Measurements from ENCODE around the gene PTPRA.
"Not testable (repeated sequence)": the region's sequence is repeated elsewhere in the genome, so short reads cannot be mapped to it uniquely, and the experiment has no call there.

Gene PTPRA, protein sequence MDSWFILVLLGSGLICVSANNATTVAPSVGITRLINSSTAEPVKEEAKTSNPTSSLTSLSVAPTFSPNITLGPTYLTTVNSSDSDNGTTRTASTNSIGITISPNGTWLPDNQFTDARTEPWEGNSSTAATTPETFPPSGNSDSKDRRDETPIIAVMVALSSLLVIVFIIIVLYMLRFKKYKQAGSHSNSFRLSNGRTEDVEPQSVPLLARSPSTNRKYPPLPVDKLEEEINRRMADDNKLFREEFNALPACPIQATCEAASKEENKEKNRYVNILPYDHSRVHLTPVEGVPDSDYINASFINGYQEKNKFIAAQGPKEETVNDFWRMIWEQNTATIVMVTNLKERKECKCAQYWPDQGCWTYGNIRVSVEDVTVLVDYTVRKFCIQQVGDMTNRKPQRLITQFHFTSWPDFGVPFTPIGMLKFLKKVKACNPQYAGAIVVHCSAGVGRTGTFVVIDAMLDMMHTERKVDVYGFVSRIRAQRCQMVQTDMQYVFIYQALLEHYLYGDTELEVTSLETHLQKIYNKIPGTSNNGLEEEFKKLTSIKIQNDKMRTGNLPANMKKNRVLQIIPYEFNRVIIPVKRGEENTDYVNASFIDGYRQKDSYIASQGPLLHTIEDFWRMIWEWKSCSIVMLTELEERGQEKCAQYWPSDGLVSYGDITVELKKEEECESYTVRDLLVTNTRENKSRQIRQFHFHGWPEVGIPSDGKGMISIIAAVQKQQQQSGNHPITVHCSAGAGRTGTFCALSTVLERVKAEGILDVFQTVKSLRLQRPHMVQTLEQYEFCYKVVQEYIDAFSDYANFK

DNA sequence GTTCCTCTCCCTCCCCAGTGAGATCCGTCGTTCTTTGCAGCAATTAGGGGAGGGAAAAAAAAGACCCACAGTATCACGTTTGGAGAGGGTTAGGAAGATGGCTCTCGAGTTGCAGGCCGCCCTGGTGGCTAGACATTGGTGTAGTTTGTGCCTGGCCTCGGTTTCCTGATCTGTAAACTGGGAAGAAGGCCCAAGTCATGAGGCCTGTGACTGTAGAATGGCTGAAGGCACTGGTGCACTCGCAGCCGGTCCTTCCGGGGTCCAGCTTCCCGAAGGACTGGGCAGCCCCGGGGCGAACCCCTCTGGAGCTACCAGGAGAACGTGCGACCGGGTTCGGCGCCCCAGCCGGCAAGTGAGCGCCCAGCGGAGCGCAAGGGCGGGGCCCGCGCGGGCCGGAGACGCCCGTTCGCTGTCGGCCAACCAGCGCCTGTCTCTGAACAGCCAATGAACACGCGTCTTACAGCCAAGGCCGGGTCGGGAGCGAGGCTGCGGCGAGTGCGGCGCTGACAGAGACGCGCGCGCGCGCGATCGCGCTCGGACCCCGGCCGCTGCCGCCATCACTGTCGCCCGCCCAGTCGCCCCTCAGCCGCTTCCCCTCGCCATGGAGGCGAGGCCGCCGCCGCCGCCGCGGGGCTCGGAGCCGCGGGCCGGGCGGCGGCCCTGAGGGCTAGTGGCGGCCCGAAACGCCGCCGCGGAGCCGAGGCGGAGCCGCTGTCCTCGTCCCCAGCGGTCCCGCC, at the start of gene PTPRA:
TSS of gene PTPRA (plus strand) at position 472 of the 737 bp plus-strand sequence. CDS start 90,797 bp downstream, outside the sequence.
- DNase-seq = peak; percentile 96

DNA sequence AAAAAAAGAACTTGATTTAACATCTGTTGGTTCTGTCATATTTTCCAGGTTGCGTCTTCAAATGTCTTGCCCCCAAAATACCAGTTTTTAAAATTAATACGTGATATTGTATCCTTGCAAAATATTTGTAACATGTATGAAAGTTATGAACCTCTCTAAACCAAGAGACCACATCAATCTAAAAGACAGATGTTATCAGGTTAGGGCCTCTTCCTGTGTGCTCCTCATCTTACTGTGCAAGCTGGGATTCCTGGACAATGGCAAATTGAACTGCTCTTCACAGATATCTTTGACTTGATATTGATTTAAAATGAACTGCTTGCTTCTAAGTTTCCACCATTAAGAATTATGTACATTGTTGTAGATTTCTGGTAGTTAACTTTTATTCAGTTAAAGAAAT, 47.5 kb upstream of the PTPRA start:
- no peak for DNase-seq

DNA sequence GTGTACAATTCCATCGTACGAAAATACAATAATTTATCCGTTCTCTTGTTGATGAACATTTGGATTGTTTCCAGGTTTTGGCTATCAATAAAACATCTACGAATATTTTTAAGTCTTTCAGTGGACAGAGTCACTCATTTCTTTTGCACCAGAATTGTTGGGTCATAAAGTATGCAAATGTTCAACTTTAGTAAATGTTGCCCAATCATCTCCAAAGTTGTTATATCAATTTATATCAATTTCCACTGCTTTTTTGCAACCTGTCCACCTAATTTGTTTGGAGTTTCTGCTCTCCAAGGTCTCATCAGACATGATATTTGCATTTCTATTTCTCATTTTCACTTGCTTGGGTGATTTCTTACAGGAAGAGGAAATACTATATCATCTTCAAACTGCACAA, 46.6 kb upstream of the PTPRA start:
- DNase-seq = no peak

DNA sequence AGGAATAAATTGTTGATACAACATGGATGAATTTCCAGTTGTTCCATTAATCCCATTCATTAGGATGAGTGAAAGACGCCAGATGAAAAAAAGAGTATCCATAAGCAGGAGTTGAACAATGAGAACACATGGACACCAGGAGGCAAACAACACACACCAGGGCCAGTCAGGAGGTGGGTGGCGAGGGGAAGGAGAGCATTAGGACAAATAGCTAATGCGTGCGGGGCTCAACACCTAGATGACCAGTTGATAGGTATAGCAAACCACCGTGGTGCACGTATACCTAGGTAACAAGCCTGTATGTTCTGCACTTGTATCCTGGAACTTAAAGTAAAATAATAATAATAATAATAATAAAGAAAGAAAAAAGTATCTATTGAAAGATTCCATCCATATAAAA, 43.9 kb upstream of the PTPRA start:
- no peak for DNase-seq

DNA sequence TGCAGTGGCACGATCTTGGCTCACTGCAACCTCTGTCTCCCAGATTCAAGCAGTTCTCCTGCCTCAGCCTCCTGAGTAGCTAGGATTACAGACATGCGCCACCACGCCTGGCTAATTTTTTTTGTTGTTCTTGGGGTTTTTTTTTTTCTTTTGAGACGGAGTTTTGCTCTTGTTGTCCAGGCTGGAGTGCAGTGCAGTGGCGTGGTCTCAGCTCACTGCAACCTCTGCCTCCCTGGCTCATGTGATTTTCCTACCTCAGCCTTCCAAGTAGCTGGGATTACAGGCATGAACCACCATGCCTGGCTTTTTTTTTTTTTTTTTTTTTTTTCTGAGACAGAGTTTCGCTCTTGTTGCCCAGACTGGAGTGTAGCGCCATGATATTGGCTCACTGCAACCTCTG, 42.1 kb upstream of the PTPRA start:
- not testable (repeated sequence) for DNase-seq

DNA sequence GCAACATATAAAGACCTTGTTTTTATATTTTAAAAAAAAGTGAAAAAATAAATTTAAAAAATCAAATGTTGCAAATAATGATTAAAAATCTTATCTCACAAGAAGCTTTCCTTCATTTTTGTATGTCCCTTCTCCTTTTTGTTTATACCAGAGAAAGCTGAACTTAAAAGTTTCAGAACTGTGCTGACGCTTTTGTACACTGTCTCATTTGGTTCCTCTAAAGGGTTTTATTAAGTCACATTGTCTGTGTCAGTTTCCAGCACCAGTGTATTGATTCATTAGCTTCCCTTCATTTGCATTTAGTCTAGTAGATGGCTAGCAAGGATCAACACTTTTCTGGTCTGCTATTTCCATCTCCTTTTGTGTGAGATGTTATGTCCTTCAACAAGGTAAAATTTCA, 39.5 kb upstream of the PTPRA start:
- DNase-seq = no peak

DNA sequence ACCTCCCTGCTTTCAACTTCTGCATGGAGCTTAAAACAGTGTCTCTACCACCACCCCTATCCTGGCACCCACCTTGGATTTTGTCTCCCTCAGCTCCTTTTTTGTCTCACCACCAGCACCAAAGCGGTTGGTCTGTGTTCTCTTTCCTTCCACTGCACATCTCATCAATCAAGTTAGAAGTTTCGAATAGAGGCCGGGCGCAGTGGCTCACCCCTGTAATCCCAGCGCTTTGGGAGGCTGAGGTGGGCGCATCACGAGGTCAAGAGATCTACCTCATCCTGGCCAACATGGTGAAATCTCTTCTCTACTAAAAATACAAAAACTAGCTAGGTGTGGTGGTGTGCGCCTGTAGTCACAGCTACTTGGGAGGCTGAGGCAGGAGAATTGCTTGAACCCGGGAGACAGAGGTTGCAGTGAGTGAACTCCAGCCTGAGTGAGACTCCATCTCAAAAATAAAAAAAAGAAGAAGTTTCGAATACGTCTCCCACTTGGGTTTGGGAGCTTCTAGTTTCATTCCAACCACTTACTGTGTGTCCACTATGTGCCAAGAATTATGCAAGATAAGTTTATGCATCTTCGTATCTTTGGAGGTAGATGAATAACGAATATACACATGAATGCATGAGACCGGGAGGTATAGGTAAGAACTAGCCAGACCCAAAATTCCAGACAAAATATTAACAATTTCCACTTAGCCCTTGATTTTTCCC, 38.7 kb upstream of the PTPRA start:
- no peak for DNase-seq

DNA sequence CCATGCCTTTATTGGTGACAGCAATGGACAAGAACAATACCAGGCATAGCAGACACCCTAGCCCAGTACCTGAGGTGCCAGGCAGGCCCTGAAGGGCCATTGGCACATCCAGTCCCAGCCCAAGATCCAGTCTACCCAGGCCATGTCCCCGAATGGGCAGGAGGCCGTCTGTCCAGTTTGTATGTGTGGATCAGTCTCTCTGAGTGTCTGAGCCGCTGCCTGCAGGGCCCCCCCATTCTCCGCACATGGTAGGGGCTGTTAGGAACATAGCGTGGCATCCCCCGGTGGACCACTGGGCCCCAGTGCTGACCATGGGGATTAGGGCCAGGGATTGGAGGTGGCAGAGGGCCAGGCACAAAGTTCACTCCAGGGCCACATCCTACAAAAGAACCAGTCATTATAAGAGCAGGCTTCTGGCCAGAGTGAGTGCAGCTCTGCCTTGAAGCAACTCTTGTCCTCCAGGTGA, 37.9 kb upstream of the PTPRA start:
- DNase-seq = no peak

DNA sequence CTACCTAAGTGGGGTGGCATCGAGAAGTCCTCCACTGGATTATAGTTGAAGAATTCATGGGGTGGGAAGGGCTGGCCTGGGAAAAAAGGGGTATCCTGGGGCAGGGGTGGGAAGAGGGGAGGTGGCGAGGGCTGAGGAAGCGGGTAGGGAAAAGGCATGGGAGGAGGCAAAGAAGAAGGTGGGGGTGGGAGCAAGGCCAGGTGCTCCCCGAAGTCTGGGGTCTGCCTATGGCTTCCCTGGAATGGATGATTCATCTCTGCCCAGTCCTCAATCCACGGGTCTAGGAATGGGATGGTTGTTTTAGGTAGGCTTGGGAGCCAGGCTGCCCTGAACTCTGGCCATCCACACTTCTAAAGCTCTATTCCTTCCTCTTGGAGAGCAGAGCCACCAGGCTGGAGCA, 37.2 kb upstream of the PTPRA start:
- DNase-seq = no peak

DNA sequence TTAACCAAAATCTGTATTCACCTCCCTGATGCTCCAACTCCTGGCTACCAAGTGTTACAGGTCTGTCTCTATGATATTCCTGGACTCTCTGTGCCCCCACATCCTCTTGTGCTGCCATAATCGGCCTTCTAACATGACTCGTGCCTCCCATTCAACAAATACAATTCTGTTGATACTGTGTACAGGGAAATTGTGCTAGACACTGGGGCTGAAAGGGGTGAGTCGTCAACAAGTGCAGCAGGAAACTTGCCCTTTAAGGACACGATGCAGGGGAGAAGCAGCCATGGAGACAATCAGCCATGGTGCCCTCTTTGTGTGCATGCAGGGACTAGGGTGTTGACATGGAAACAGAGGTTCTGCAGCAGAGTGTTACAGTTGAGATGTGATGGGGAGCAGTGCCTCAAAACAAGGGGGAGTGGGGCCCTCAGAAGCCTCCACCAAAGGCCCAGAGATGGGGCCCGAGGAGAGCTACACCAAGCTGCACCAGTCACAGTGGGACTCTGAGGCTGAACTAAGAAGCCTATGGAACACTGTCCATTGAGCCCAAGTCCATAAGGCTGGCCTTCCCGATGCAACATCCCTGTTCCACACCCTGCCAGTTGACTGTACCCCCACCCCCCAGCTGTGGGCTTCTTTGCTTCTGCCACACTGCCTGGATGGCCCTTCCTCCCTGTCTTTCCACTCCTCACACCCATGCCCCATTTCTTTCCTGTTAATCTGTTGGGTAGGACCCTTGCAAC, 35.9 kb upstream of the PTPRA start:
- no peak for DNase-seq

DNA sequence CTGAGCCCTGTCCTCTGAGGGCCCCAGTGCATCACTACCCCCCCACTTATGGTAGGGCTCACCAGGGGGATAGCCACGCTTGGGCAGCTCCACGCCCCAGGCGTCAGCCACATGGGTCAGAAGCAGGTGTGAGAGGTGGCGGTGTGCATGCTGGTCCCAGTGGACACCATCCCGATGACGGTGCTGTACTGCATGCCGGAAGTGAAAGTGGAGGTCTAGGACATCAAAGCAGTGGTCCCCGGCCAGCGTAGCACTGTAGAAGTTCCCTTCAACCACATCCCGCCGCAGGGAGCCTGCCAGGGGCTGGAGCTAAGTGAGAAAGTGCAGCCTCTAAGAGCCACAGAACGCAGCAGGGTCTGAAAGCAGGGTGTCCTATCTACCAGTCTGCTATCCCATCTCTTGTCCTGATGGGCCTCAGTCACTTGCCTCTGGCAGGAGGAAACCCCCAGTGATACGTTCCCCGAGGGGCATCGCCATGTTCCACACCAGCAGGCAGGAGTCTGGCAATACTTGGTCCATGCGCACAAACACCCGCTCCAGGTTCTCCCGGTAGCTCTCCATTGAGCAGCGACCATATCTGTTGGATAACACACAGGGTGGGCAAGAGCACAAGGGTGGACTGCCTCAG, 35.0 kb upstream of the PTPRA start:
- no peak for DNase-seq

DNA sequence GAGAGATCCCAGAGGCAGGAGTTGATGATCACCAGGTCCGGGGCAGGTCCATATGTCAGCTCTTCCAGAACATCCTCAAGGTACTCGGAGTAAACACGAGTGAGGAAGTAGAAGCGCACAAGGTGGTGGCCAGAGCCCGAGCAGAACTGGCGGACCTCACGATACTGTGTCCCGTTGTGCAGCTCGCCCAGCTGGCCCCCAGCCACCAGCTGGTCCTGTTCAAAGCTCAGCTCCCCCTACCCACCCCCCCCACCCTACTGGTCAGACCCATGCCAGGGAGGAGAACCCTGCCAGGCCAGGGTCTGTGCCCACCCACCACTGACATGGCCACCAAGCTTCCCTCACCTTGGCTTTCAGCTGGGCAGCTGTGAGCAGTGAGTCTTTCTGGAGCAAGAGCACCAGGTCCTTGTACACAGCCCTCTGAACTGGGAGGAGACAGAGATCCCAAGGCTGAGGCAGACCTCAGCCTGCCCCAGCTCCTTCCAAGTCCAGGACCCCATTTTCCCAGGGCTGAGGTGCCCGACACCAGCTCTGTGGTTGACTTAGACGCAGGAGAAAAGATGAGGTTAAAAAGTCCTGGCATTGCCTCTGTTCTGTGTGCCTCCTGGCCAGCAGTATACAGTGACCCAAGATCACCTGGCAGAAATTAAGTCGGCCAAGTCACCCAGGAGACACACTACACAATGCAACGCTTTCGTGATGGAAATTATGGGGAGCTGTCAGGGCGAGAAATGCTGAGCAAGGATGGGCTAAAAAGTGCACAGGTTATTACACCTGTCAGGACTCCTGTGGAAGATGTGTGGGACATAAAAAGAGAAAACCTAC, 34.2 kb upstream of the PTPRA start:
- DNase-seq = no peak

DNA sequence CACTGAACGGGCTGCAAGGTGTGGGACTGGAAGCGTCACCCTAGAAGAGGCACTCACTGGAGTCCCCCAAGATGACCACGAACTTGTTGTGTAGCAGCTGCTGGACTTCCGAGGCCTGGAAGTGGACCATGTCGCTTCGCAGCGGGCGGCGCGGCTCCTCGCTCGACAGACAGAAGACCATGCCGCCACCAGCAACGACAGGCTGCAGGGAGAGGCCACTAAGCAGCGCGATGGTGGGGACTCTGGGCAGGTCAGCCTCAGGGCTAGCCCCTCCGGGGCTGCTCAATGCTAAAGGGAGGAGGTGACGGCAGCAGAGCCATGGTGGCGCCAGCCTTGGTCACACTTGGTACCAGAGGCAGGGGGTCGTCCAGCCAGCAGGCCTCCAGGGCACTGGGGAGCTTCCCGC, 33.5 kb upstream of the PTPRA start:
- DNase-seq = no peak

DNA sequence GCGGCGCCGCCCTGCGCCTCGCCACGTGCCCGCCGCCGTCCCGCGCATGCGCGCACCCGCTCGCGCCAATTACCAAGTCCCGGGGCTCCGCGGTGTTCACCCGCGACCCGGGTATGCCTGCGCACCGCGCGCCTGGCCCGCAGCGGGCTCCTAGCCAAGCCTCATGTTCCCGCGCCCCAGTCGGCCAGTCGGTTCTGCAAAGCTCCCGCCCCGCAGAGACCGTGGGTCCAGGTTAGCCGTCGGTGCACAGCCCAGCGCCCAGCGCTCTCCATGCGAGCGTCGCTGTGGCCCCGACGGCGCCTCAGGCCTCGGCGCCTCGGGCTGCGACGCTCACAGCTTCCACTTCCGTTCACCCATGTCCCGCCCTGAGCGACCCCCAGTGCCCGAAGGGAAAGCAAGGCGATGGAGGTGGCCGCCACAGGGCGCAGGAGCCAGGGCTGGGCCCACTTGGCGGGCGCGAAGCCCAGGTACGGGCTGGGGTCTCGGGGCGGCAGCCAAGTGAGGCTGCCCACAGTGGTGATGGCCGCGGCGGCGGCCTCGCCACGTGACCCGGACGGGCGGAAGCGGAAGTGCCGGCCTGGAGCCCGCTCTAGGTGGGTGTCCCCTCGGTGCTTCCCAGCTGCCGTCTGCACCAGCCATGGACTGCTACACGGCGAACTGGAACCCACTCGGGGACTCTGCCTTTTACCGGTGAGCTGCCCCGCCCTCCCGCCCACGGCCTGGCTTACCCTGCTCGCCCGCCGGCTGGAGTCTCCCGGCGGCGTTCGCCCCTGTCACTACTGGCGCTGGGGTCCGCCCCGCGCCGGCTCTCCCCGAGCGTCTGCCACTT, 32.9 kb upstream of the PTPRA start, which contains the start of the genes PCED1A and VPS16:
TSS of gene PCED1A (minus strand) at position 518 of the 829 bp plus-strand sequence. CDS start 743 bp downstream, outside the sequence.
TSS of gene VPS16 (plus strand) at position 608 of the 829 bp plus-strand sequence. CDS start at position 638, 30 bp downstream.
- DNase-seq = peak; percentile 95

DNA sequence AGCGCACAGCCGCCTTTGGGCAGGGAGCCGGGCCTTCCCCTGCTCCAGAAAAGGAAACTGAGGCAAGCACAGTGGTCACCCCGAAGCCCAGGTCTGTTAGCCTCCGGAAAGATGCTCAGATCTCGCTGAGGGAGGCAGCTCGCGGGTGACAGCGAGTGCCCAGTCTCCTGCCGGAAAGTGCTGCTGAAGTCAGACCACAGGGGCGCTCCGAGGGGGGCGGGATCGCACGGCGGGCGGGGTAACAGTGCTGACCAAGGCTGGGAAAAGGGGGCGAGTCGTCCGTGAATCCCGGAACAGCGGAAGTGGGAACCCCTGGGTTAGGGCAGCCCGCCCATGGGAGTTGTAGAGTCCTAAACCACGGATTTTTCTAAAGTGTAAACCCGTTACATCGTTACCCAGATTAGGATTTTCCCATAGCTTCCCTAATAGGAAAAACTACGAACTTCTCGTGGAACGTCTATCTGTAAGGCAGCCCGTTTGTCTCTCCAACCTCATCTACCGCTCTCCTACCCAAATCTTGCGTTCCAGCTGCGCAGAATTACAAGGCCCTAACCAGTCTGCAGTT, 32.2 kb upstream of the PTPRA start:
- DNase-seq = peak; percentile 88

DNA sequence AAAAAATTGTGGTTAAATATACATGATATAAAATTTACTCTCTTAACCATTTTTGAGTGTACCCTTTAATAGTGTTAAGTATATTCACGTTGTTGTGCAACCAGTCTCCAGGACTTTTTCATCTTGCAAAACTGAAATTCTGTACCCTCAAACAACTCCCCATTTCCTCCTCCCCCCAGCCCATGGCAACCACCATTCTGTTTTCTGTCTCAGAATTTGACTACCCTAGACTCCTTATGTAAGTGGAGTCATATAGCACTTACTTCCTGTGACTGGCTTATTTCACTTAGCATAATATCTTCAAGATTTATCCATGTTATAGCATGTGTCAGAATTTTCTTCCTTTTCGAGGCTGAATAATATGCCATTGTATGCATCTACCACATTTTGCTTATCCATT, 27.7 kb upstream of the PTPRA start:
- no peak for DNase-seq

DNA sequence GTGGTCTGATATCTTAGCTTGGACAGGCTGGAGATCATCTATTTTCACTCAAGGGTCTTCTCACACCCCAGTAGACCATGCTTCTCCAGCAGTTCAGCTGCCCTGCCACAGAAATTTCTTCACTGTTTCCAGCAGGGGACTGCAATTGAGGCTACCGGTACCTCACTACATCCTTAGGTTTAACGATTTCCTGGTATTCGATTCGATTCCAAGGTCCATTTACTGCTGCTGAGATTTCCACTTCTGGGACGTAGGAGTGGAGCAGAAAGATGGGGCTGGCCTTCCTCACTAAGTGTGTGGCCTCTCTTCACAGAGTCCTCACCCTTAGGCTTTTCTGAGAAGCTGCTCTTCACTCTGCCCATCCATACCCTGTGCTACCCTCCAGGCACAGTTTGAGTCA, 26.6 kb upstream of the PTPRA start:
- no peak for DNase-seq

DNA sequence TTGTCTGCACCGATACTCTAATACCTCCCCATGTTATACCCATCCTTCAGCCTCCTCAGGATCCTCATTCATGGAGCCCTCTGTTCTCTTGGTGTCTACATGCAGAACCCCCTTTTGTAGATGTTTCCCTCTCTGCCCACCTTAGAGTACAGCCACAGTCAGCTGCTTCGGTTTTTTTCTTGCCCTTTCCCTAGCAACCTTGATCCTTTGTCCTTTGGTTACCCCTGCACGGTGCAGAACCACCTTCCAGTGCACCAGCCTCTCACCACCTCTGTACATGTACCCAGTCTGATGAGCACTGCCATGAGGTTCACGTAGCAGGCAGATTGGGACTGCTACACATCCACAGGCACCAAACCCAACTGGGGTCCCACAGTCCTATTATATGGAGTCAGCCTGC, 25.5 kb upstream of the PTPRA start:
- DNase-seq = no peak

DNA sequence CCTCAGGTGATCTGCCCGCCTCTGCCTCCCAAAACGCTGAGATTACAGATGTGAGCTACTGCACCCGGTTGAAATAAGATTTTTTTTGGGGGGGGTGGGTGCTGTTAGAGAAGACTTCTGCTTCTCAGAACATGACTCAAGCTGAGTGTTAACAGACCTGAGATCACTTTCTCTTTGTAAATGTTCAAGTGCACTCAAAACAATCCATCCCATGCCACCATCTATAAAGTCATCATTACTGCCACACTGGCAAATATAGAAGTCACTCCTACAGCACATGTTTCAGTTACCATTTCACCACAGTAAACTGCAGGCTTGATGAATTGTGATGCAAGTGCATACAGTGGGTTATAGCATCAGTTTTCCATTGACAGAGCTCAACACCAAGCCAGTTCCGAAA, 23.8 kb upstream of the PTPRA start:
- no peak for DNase-seq

All from femur (tissue), 1 donor.